GM12892 (cell line): ENCODE results near the gene MAT1A.
"Not testable (repeated sequence)": the region's sequence is repeated elsewhere in the genome, so short reads cannot be mapped to it uniquely, and the experiment has no call there.

ENCODE experiments used
- POLR2A ChIP-seq: IDR thresholded peaks from 2 replicates; pipeline ENCODE4 v1.6.1; 2011; ENCODE audit warnings: low read depth, low read length, control low read depth
- POLR2AphosphoS5 ChIP-seq: IDR thresholded peaks from 2 replicates; pipeline ENCODE4 v1.6.1; 2011; ENCODE audit warnings: low read depth, low read length, control low read depth
- TAF1 ChIP-seq: IDR thresholded peaks from 2 replicates; pipeline ENCODE4 v1.6.1; 2011; ENCODE audit warnings: low read depth, mild to moderate bottlenecking, control low read depth, low read length, borderline replicate concordance

DNA sequence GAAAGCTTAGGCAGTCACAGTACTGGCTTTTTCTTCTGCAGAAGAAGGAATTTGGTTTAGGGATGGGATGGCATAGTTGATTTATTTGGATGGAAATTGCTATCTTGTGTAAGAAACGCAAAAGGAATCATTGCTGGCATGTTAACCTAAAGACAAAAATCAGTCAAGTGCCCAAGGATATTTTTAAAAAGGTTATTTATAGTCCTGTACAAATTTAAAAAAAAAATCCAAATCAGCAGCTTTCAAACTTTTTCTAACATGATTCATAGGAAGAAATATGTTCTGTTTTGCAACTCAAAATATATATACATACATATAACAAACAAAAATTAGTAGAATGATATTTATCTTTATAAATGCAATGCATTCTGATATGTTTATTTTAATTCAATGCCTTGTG, 55.6 kb downstream of the MAT1A start:
- not testable (repeated sequence) for TF ChIP-seq POLR2AphosphoS5, POLR2A, TAF1
